Activated naive CD4-positive, alpha-beta T cell (primary cell): ENCODE measurements around the gene ZNF644.

Experiments used
- DNase-seq, 4 experiments: peaks; one replicate each; lab custom pipeline; 2025; lab: John Stamatoyannopoulos, UW

Gene ZNF644

DNA sequence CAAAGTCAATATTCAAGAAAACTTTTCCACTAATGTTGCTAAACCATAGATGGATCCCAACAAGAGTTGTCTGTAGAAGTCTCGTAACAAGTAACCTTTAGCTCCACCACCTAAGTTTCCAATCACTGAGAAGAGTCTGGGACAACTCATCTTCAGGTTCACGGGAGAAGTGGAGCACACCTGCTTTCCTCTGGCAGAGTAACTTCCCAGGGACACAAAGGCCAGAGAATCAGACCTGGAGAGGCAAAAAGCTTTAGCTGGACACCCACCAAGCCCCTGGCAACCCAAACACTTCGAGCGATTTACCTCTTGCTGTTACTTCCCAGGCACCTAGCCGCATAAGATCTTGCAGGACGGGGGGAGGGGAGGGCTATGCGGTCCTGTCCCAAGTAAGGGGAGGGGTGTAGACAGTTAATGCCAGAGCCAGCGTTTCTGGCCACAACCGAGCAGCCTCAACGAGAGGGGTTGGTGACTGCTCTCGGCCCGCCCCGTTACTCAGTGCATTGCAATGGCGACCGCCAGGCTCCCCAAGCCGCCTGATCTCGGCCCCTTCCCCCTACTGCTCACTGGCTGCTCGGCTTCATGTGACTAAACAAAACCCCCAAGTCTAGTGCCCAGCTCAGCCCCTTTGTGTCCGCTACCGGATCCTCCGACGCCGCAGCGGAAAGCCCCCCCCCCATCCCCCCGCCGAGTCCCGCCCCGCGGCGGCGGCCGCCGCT is 709 bp downstream of the ZNF644 start:
- DNase-seq, result peak in 3 of 4 experiments; percentile 57 to 69 (median 62)

DNA sequence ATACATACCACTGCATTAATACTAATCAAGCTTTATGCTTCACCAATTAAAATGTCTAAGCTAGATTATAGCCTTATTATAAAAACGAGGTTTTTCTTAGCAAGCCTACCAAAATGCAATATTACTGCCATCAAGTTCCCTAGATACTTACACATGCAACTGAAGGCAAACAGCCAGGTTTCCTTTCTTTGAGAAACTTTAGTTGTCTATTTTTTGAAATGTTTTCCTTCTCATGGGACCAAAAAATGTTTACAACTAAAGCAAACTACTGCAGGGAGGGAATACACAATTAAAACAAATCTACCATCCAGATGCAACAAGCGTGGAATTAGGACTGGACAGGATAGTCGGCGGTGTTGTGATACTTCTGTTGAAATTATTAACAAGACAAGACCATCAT is 1.3 kb downstream of the ZNF644 start:
- no peak for DNase-seq

DNA sequence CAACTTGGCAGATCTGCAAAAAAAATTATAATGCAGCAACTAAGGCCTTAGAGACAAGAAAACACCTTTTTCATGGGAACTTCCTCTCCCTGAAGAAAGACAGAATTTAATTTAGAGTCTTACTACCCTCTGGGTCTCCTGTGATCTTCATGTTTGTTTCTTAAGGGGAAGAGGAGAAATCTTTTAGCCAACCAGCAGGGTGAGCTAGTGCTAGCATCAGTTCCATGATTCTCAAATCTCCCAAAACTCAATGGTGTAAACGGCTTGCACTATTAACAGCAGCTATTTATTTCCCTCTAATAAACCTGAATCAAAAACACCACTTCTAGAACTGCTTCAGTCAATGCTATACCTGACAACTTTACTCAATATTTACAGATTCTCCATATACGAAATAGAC is 3.8 kb downstream of the ZNF644 start:
- DNase-seq, result no peak

DNA sequence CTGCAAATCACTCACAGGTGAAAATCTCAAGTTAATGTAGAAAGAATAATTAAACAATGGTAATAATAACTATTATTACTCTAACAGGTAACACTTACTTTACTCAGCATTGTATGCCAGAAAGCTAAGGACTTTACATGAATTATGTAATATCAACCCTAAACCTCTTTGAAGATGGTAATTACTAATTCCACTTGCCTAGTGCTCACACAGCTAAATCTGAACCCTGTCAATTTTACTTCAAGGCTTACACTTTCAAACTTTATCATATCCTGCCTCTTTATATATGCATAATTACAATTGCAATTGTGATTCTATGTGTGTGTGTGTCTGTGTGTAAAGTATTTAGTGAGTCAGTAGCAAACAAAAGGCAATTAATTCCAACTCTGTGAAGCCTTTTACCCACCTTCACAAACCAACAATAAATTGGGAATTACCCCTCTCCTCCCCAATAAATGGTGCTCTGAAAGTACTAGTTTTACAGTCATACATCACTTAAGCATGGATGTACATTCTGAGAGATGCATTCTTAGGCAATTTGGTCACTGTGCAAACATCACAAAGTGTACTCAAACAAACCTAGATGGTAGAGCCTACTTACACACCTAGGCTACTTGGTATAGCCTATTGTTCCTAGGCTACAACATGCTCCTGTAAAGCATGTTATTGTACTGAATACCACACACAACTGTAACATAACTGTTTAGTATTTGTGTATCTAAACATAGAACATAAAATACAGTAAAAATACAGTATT is 5.9 kb downstream of the ZNF644 start:
- no peak for DNase-seq

GRCh38 chr1:91015358-91015780 is 6.5 kb downstream of the ZNF644 start:
- no peak for DNase-seq

DNA sequence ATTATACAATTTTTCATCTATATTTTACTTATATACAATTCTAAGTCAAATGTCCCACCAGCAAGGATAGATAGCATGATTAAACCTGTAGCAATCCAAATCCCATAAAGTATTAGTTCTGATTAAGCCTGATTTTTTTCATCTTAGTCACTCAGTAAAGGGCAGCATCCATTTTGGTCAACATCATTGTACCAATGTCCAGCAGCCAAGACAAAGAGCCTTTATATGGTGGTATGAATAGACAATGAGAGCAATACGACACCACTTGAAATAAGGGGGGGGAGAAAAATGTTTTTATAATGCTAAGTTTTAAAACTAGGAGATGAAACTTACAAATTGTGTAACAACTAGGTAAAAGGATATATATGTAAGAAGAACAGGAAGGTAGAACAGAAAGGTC is 7.4 kb downstream of the ZNF644 start:
- DNase-seq, result no peak

DNA sequence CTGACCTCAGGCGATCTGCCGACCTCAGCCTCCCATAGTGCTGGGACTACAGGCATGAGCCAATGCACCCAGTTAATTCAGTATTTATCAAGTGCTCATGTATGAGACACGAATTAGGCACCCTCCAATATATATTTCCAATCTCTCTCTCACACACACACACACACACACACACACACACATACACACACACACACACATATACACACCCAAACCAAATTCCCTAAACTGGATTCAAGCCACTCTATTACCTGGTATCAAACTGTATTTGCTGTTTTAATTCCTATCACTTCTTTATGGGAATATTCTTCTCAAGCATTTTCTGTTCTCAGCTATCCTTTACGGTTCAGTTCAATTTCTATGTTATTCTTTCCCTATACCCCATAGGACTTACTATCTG is 8.5 kb downstream of the ZNF644 start:
- DNase-seq, result no peak

- DNase-seq, result no peak
Measured at GRCh38 chr1:91012196-91012595, 9.6 kb downstream of the ZNF644 start.

GRCh38 chr1:91011726-91012125 is 10.1 kb downstream of the ZNF644 start:
- no peak for DNase-seq

GRCh38 chr1:91007827-91008226 is 14.0 kb downstream of the ZNF644 start:
- no peak for DNase-seq

GRCh38 chr1:91007092-91007491 is 14.7 kb downstream of the ZNF644 start:
- DNase-seq, result no peak

GRCh38 chr1:91006113-91006908 is 15.5 kb downstream of the ZNF644 start:
- no peak for DNase-seq

GRCh38 chr1:91005285-91005684 is 16.6 kb downstream of the ZNF644 start:
- no peak for DNase-seq

GRCh38 chr1:91004145-91004544 is 17.7 kb downstream of the ZNF644 start:
- DNase-seq, result no peak

DNA sequence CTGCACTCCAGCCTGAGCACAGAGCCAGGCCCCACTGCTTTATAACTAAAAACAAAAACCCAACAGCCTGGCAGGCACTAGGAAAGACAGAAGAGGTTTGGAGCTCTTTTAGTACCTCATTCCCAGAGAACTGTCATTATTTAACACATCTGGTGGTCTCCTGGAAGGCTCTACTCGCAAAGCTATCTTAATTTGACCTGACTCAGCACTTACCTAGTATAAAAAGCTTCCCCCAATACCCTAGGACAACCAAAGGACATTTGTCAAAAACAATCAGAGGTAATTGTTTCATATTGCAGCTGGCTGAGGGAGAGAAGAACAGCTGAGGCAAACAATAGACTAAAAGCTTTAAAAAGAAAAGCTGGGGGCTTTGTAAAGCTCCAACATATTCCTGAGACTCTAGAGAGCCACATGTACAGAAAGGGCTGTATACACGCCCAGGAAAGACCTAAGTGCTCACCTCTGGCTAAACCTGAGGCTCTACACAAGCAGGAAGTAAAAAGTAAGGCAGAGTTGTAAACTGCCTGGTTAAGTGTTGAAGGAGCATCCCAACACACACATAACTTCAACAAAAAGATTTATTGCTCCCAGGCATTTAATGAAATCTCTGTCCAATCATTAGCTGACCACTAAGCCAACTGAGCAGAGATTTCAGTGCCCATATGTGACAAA is 25.0 kb downstream of the ZNF644 start:
- no peak for DNase-seq

GRCh38 chr1:90995311-90995894 is 26.4 kb downstream of the ZNF644 start:
- DNase-seq, result no peak

GRCh38 chr1:90994461-90994860 is 27.4 kb downstream of the ZNF644 start:
- no peak for DNase-seq

GRCh38 chr1:90993245-90993644 is 28.6 kb downstream of the ZNF644 start:
- no peak for DNase-seq

GRCh38 chr1:90990779-90991178 is 31.1 kb downstream of the ZNF644 start:
- no peak for DNase-seq

GRCh38 chr1:90989990-90990389 is 31.8 kb downstream of the ZNF644 start:
- no peak for DNase-seq

GRCh38 chr1:90989302-90989701 is 32.5 kb downstream of the ZNF644 start:
- no peak for DNase-seq

GRCh38 chr1:90987841-90988240 is 34.0 kb downstream of the ZNF644 start:
- no peak for DNase-seq
